Colonic mucosa (tissue), 4 donors: Measurements from ENCODE around the gene IL11. TPM values are rescaled to one million over a fixed set of nuclear protein-coding genes. Genes with fewer than 3 reads are reported as not detected.

Experiments used
- DNase-seq: peaks from one replicate; pipeline ENCODE4 v3.0.0-alpha.2; 2020
- H3K27ac ChIP-seq: fragments of 200-600 bp; one replicate; pipeline ENCODE4 v1.8.0; 2021
- H3K27me3 ChIP-seq: fragments of 200-600 bp; one replicate; pipeline ENCODE4 v1.8.0; 2021
- H3K36me3 ChIP-seq: fragments of 200-600 bp; one replicate; pipeline ENCODE4 v1.8.0; 2021
- H3K4me1 ChIP-seq: fragments of 200-600 bp; one replicate; pipeline ENCODE4 v1.8.0; 2021; ENCODE audit warnings: mild to moderate bottlenecking
- H3K4me3 ChIP-seq: fragments of 200-600 bp; one replicate; pipeline ENCODE4 v1.8.0; 2021
- H3K9ac ChIP-seq, 2 donors: one replicate each; pipeline ENCODE4 v1.7.0; 2013; ENCODE audit warnings: control low read depth in 2 of 2, low read depth in 2 of 2, low read length in 2 of 2
- H3K9me3 ChIP-seq: fragments of 200-600 bp; one replicate; pipeline ENCODE4 v1.8.0; 2021
- CTCF ChIP-seq: fragments of 200-600 bp; IDR thresholded peaks from one replicate; pipeline ENCODE4 v1.8.0; 2022; ENCODE audit warnings: antibody characterized with exemption, mild to moderate bottlenecking
- intact Hi-C: fragments of 100-400 bp; cut with DNase I; formaldehyde crosslinking; loops from one replicate; pipeline ENCODE4 v1.14.1; 2022
- total RNA-seq, 2 donors: library from RNA; stranded (reverse); fragmentation: NEBNext Ultra II Directional in 1 of 2; extraction: Animal tissue kit (Norgen Biotek cat#: 25700) in 1 of 2; gene quantifications; one replicate each; pipeline ENCODE4 v1.2.1, GENCODE V29; 2021
- donor health status: healthy.
- donor health status: DM: no; HTN: no; CAD: no.
- donor health status: DM: no; HTN: no; CAD: no.

IL11 gene
- total RNA-seq, 2 donors from 2014 or later, result 0.64 TPM; not detected in 1

GRCh38 chr19:55344444-55344843 is 25.8 kb downstream of the IL11 start:
- no peak overlapping the region for H3K9ac ChIP-seq
- no peak overlapping the region for H3K27ac ChIP-seq
- no peaks in the 10 kb centered on the region for H3K4me1 ChIP-seq
- intact Hi-C loops, result no loop called here
- DNase-seq, result no peak
- no peaks in the 10 kb centered on the region for H3K27me3 ChIP-seq
- no peak overlapping the region for H3K4me3 ChIP-seq
- no peak for TF ChIP-seq CTCF
- no peaks in the 10 kb centered on the region for H3K9me3 ChIP-seq
- H3K36me3 ChIP-seq, result peaks cover 5% of the 10 kb centered on the region

DNA sequence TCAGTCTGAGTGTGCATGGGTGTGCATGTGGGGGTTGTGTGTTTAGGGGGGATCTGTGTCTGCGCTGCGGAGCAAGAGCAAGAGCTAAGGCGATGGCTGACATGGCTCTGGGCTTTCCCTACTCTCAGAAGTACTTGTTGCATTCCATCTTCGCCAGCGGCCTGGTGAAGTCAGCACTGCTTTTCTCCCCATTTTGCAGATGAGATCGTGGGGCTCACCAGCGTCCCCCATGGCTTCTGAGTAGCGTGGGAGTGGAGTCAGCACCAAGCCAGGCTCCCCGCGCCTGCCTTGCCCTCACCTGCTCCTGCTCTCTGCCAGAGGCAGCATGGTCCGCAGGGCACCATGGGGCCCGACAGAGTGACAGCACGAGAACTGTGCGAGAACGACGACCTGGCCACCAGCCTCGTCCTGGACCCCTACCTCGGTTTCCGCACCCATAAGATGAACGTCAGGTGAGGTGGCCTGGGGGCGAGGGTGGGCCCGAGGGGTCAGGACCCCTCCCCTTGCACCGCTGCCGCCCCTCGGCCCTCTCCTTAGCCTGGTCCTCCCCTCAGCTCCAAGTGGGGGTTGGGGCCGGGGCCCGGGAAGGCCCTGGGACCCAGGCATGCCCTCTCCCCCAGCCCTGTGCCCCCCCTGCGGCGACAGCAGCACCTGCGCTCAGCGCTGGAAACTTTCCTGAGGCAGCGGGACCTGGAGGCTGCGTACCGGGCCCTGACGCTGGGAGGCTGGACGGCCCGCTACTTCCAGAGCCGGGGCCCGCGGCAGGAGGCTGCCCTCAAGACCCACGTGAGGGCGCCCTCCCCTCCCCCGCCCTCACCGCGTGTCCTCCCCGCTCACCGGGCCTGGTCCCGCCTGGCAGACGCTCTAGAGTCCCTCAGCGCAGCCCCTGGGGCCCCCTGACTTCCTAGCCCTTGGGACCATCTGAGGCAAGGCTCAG is 28.4 kb downstream of the IL11 start:
- H3K4me1 ChIP-seq, result no peaks in the 10 kb centered on the region
- no peak for DNase-seq

DNA sequence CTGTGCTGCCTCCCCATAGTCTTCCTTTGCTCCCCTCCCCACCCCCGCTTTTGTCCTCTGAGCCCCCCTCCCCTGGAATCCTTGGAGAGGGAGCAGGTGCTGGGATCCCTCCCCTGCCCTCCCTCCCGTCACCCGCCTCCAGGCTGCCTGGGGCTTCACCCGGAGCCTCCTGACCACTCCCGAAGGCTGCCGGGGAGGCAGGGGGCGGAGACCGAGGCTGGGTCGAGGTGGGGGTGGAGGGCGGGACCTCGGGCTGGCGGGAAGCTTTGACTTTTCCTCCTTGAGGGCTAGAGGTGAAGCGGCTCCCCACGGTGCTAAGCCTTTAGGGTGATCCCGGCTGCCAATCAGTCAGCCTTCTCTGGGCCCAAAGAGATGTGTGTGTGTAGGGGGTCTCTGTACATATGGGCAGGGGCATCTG is 29.1 kb downstream of the IL11 start:
- H3K36me3 ChIP-seq, result peaks cover 5% of the 10 kb centered on the region
- peak; percentile 87 for DNase-seq
- H3K27ac ChIP-seq, result no peak overlapping the region
- no peaks in the 10 kb centered on the region for H3K4me1 ChIP-seq
- H3K9me3 ChIP-seq, result no peaks in the 10 kb centered on the region
- no peak for TF ChIP-seq CTCF
- peak overlapping the region; percentile 47 for H3K4me3 ChIP-seq
- H3K9ac ChIP-seq, result peak overlapping the region; percentile 89 to 98
- H3K27me3 ChIP-seq, result no peaks in the 10 kb centered on the region
- intact Hi-C loops, result no loop called here

More for the DNA sequence above, 28.4 kb downstream of the IL11 start:
- Histone ChIP-seq H3K9me3 (no peaks in the 10 kb centered on the region), H3K9ac (no peak overlapping the region), H3K27ac (no peak overlapping the region), H3K4me3 (peak overlapping the region; percentile 47), H3K36me3 (peaks cover 5% of the 10 kb centered on the region), H3K27me3 (no peaks in the 10 kb centered on the region)
- no peak for TF ChIP-seq CTCF
- intact Hi-C loops, result no loop called here

- H3K4me1 ChIP-seq, result no peaks in the 10 kb centered on the region
- peak; percentile 39 for DNase-seq
- H3K9ac ChIP-seq, result peak overlapping the region; percentile 89 to 98
- no peaks in the 10 kb centered on the region for H3K27me3 ChIP-seq
- peaks cover 5% of the 10 kb centered on the region for H3K36me3 ChIP-seq
- H3K27ac ChIP-seq, result no peak overlapping the region
- no peak for TF ChIP-seq CTCF
- intact Hi-C loops, result no loop called here
- no peaks in the 10 kb centered on the region for H3K9me3 ChIP-seq
- H3K4me3 ChIP-seq, result peak overlapping the region; percentile 47
Observed at GRCh38 chr19:55340784-55341147, 29.5 kb downstream of the IL11 start.

DNA sequence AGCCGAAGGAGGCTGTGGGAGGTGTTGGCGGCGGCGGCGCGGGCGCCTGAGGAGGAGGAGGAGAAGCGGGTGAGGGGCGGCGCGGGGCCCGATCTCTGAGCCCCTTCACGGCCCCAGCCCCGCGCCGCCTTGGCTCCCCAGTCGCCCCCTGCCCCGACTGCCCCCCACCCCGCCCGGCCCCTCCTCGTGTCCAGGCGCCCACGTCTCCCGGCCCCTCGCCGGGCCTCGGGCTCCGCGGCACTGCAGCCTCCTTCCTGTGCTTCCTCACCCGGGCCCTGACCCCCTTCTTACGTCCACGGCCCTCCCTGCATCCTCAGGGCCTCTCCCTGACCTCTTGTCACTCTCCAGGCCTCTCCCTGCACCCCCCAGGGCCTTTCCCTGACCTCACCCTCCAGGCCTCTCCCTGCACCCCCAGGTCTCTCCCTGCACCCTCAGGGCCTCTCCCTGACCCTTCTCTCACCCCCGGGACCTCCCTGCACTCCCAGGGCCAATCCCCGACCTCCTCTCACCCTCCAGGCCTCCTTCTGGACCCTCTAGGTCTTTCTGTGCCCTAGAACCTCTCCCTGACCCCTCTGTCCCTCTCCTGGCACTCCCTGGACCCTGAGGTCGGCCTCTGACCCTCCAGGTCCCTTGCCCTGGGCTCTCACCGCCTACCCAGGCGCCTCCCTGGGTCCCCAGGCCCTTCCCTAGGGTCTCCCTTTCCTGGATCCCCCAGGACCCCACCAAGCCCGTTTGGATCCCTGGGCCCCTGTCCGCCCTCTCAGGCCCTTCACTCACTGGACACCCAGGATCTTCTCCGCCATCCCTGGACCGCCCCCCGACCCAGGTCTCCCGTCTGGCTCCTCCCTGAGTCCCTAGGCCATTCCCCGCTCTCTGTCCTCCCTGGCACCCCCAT is 30.1 kb downstream of the IL11 start:
- peak; percentile 43 for DNase-seq
- TF ChIP-seq CTCF, result no peak
- Histone ChIP-seq H3K4me3 (peak overlapping the region; percentile 47), H3K9ac (peak overlapping the region; percentile 89 to 98), H3K27ac (peak overlapping the region; percentile 65), H3K27me3 (no peaks in the 10 kb centered on the region), H3K9me3 (no peaks in the 10 kb centered on the region), H3K36me3 (peaks cover 5% of the 10 kb centered on the region), H3K4me1 (no peaks in the 10 kb centered on the region)
- intact Hi-C loops, result no loop called here
